ENCODE data around the gene MASP1. TPM values are rescaled to one million over a fixed set of nuclear protein-coding genes. Genes with fewer than 3 reads are reported as not detected.

MASP1 gene
- total and polyA plus RNA-seq, 2 donors (not counting 1 experiment from before 2014, with no cell fraction given) = not detected

DNA sequence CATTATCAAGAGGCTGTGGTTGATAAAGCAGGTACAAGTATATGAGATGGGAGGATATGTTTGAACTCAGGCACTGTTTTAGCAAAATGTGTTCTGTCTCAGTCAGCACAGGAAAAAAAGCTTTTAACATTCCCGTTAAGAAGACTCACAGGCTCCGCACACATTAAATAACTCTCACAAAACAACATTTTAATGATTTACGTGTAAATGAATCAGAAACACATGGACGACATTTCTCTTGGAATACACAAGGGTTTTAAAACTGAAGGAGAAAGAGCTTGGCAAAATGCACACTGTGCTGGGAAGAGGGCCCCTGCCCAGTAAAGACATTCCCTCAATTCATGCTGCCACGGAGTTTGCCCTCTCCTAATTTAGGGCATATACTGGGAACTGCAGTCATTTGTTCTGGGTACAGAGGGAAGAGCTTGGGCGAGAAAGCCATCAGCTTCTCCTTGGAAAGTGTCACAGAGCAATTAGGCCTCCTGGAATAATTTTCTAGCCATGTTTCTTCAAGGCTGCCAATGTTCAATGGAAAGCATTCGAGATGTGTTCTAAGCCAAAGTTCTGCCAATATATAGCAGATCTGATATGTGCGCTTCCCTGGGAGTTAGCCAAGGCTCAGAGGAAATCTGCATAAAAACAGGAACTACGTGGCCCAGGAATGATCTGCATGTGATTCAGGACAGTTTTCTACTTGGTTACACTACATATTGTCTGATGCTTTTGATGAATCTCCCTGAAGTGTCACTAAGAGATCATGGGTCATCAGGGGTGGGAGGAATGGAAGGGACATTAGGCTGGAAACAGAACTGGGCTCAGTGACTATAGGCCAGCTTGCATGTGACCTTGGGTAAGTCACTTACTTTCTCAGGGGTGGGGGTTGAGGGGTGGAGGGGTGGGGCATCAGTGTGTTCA lies 2.2 kb upstream of the MASP1 start:
- TF ChIP-seq, protein P1, sequence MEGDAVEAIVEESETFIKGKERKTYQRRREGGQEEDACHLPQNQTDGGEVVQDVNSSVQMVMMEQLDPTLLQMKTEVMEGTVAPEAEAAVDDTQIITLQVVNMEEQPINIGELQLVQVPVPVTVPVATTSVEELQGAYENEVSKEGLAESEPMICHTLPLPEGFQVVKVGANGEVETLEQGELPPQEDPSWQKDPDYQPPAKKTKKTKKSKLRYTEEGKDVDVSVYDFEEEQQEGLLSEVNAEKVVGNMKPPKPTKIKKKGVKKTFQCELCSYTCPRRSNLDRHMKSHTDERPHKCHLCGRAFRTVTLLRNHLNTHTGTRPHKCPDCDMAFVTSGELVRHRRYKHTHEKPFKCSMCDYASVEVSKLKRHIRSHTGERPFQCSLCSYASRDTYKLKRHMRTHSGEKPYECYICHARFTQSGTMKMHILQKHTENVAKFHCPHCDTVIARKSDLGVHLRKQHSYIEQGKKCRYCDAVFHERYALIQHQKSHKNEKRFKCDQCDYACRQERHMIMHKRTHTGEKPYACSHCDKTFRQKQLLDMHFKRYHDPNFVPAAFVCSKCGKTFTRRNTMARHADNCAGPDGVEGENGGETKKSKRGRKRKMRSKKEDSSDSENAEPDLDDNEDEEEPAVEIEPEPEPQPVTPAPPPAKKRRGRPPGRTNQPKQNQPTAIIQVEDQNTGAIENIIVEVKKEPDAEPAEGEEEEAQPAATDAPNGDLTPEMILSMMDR (IDR thresholded peaks at IDR 0.05) = no peak
- no peak for TF ChIP-seq EZH2 (IDR thresholded peaks at IDR 0.05; ENCODE audit: borderline replicate concordance, insufficient read depth, low read depth, low read length, poor library complexity, severe bottlenecking)
- Mint-ChIP-seq H3K27ac (no peak overlapping the region), H3K4me1 (no peaks in the 10 kb centered on the region), H3K4me3 (no peak overlapping the region), H3K27me3 (peaks cover 46% of the 10 kb centered on the region), H3K9me3 (ENCODE audit: insufficient read depth) (peaks cover 2% of the 10 kb centered on the region)
- Histone ChIP-seq H3K4me2 (replicated peaks; ENCODE audit: low read depth, low read length, poor library complexity, severe bottlenecking) (no peak overlapping the region), H4K20me1 (ENCODE audit: control insufficient read depth, insufficient read depth, low read length, poor library complexity, severe bottlenecking) (no peaks in the 10 kb centered on the region), H3K9ac (ENCODE audit: low read length) (no peak overlapping the region), H3K4me3 (ENCODE audit: control extremely low read depth in 1 of 5, extremely low read depth in 1 of 5, insufficient read depth in 1 of 5, low read depth in 2 of 5, low read length in 4 of 5) (no peak overlapping the region), H3K79me2 (ENCODE audit: control insufficient read depth, insufficient read depth, low read length) (no peaks in the 10 kb centered on the region), H2AFZ (ENCODE audit: insufficient read depth, low read depth, low read length, poor library complexity, severe bottlenecking) (no peak overlapping the region), H3K36me3 (replicated peaks in 1 of 2; ENCODE audit: control extremely low read depth in 1 of 2, control insufficient read depth in 1 of 2, extremely low read depth in 1 of 2, insufficient read depth in 2 of 2, low read length in 1 of 2) (no peaks in the 10 kb centered on the region), H3K9me3 (ENCODE audit: control extremely low read depth in 1 of 3, control insufficient read depth in 2 of 3, insufficient read depth in 1 of 3, low read length in 2 of 3) (peaks cover 0 to 5% (median 0%) of the 10 kb centered on the region in 3 donors), H3K27ac (ENCODE audit: low read length in 2 of 2) (no peak overlapping the region), H3K4me1 (ENCODE audit: control insufficient read depth in 2 of 2, insufficient read depth in 2 of 2, low read length in 2 of 2) (no peaks in the 10 kb centered on the region), H3K27me3 (replicated peaks in 1 of 4; ENCODE audit: control extremely low read depth in 1 of 4, control insufficient read depth in 3 of 4, insufficient read depth in 4 of 4, low read length in 3 of 4) (peaks cover 0 to 5% (median under 1%) of the 10 kb centered on the region in 4 experiments)
- 89% methylated on average over 9 of the region's 9 CpGs for WGBS (ENCODE audit: insufficient coverage)
- ATAC-seq (ENCODE audit: low read depth) (no peak), DNase-seq (no peak)
- ChIA-PET CTCF (interaction anchor here (2.4 kb wide), 1 partner anchor 25 kb away, joined by 11 read pairs; no protein-coding TSS in a partner anchor), POLR2A (no interaction called here)
- intact Hi-C loops (cut with micrococcal nuclease) = no loop called here

All from B cell (primary cell).